Caco-2 (cell line): Measurements from ENCODE around the gene SLC33A1. TPM values are rescaled to one million over a fixed set of nuclear protein-coding genes. Genes with fewer than 3 reads are reported as not detected.
"Not testable (repeated sequence)": the region's sequence is repeated elsewhere in the genome, so short reads cannot be mapped to it uniquely, and the experiment has no call there.

Source experiments
- BruUV-seq: library from RNA; stranded (reverse); fragments of 400-500 nt; replicated peaks from 2 replicates; lab custom pipeline; 2021; lab: Mats Ljungman, UMichigan
- CTCF ChIA-PET: fragments of 300-600 bp; sonication (Branson Sonifier 250); formaldehyde crosslinking; loops from one replicate; lab custom pipeline; 2022; ENCODE audit warnings: antibody characterized with exemption; lab: Charles Lee
- POLR2A ChIA-PET: fragments of 300-600 bp; sonication (Branson Sonifier 250); formaldehyde crosslinking; loops from one replicate; lab custom pipeline; 2022; ENCODE audit warnings: antibody characterized with exemption; lab: Charles Lee
- DNase-seq, 2 experiments: peaks; one replicate each; pipeline versions ENCODE4 v3.0.0 to v3.0.0-alpha.2; 2020 to 2022
- H3K27me3 ChIP-seq: replicated peaks from 2 replicates; pipeline ENCODE4 v1.6.0; 2011; ENCODE audit warnings: low read length; ENCODE audit not compliant: control insufficient read depth, insufficient read depth
- H3K36me3 ChIP-seq: 2 replicates; pipeline ENCODE4 v1.5.1; 2011; ENCODE audit warnings: low read length; ENCODE audit not compliant: control insufficient read depth, insufficient read depth
- H3K4me1 ChIP-seq: fragments of 250-450 bp; sonication (Bioruptor Pico); 2 replicates; pipeline ENCODE4 v1.5.1; 2020; ENCODE audit warnings: mild to moderate bottlenecking
- H3K4me3 ChIP-seq: 2 replicates; pipeline ENCODE4 v1.5.1; 2011; ENCODE audit warnings: low read depth, mild to moderate bottlenecking, control low read depth, low read length
- H3K9me3 ChIP-seq: fragments of 250-450 bp; sonication (Bioruptor Pico); 2 replicates; pipeline ENCODE4 v1.5.1; 2020; ENCODE audit warnings: mild to moderate bottlenecking, moderate library complexity
- H3K27ac Mint-ChIP-seq: one replicate; pipeline ENCODE4 v1.8.0; 2022; ENCODE audit warnings: mixed read lengths; ENCODE audit not compliant: unreplicated experiment
- H3K27me3 Mint-ChIP-seq: one replicate; pipeline ENCODE4 v1.8.0; 2022; ENCODE audit warnings: mixed read lengths; ENCODE audit not compliant: insufficient read depth, unreplicated experiment
- H3K36me3 Mint-ChIP-seq: one replicate; pipeline ENCODE4 v1.8.0; 2022; ENCODE audit warnings: mild to moderate bottlenecking, mixed read lengths; ENCODE audit not compliant: insufficient read depth, unreplicated experiment
- H3K4me1 Mint-ChIP-seq: one replicate; pipeline ENCODE4 v1.8.0; 2022; ENCODE audit warnings: low read depth, mixed read lengths; ENCODE audit not compliant: unreplicated experiment
- H3K4me3 Mint-ChIP-seq: one replicate; pipeline ENCODE4 v1.8.0; 2022; ENCODE audit warnings: mild to moderate bottlenecking, moderate library complexity, mixed read lengths; ENCODE audit not compliant: unreplicated experiment
- H3K9me3 Mint-ChIP-seq: one replicate; pipeline ENCODE4 v1.8.0; 2022; ENCODE audit warnings: mixed read lengths; ENCODE audit not compliant: unreplicated experiment
- intact Hi-C: fragments of 100-400 bp; cut with micrococcal nuclease; formaldehyde crosslinking; loops from one replicate; pipeline ENCODE4 v1.10.0; 2022; ENCODE audit not compliant: unreplicated experiment
- total RNA-seq: library from RNA; stranded (reverse); gene quantifications from 2 replicates; pipeline ENCODE4 v1.2.3, GENCODE V29; 2022
- TF ChIP-seq, protein P1 (sequence below), 2 experiments: fragments of 200-600 bp in 1 of 2; IDR thresholded peaks; 1 replicate in 1 of 2; 2 replicates in 1 of 2; pipeline versions ENCODE4 v1.5.1 to v1.8.0; 2011 to 2022; ENCODE audit warnings: antibody characterized with exemption in 1 of 2, control low read depth in 1 of 2, inconsistent platforms in 1 of 2, low read depth in 1 of 2, low read length in 1 of 2, mild to moderate bottlenecking in 1 of 2, moderate library complexity in 1 of 2; ENCODE audit not compliant: insufficient read depth in 1 of 2, severe bottlenecking in 1 of 2, unreplicated experiment in 1 of 2

Gene SLC33A1
- total RNA-seq, 1 experiment from 2014 or later: 19.6 TPM

GRCh38 chr3:155835341-155836071 is 18.7 kb downstream of the SLC33A1 start:
- H3K36me3 ChIP-seq: no peaks in the 10 kb centered on the region
- Mint-ChIP-seq H3K4me1 (no peaks in the 10 kb centered on the region), H3K27ac (no peak overlapping the region), H3K27me3 (no peaks in the 10 kb centered on the region), H3K36me3 (no peaks in the 10 kb centered on the region), H3K9me3 (no peaks in the 10 kb centered on the region), H3K4me3 (no peak overlapping the region)
- BruUV-seq: no TSS peak
- no peaks in the 10 kb centered on the region for H3K4me1 ChIP-seq
- no peaks in the 10 kb centered on the region for H3K27me3 ChIP-seq
- POLR2A ChIA-PET: no interaction called here
- H3K4me3 ChIP-seq: no peak overlapping the region
- no peaks in the 10 kb centered on the region for H3K9me3 ChIP-seq
- TF ChIP-seq, protein P1, sequence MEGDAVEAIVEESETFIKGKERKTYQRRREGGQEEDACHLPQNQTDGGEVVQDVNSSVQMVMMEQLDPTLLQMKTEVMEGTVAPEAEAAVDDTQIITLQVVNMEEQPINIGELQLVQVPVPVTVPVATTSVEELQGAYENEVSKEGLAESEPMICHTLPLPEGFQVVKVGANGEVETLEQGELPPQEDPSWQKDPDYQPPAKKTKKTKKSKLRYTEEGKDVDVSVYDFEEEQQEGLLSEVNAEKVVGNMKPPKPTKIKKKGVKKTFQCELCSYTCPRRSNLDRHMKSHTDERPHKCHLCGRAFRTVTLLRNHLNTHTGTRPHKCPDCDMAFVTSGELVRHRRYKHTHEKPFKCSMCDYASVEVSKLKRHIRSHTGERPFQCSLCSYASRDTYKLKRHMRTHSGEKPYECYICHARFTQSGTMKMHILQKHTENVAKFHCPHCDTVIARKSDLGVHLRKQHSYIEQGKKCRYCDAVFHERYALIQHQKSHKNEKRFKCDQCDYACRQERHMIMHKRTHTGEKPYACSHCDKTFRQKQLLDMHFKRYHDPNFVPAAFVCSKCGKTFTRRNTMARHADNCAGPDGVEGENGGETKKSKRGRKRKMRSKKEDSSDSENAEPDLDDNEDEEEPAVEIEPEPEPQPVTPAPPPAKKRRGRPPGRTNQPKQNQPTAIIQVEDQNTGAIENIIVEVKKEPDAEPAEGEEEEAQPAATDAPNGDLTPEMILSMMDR (IDR thresholded peaks at IDR 0.05; ENCODE audit: insufficient read depth in 1 of 2, low read depth in 1 of 2, low read length in 1 of 2, severe bottlenecking in 1 of 2, unreplicated experiment in 1 of 2): no peak
- no peak for DNase-seq
- intact Hi-C loops: no loop called here
- CTCF ChIA-PET: no interaction called here

DNA sequence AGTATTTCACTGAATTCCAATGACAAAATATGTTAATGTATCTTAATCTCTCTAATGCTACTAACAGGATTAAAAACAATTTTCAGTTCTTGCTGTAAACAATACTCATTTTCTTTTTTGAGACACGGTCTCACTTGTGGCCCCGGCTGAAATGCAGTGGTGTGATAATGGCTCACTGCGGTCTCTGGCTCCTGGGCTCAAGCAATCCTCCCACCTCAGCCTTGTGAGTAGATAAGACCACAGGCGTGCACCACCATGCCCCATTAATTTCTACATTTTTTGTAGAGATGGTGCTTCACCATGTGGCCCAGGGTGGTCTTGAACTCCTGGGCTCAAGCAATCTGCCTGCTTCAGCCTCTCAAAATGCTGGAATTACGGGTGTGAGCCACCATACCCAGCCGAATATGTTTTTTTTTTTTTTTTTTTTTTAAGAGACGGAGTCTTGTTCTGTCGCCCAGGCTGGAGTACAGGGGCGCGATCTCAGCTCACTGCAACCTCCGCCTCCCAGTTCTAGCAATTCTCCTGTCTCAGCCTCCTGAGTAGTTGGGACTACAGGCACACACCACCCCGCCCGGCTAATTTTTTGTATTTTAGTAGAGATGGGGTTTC is 25.6 kb downstream of the SLC33A1 start:
- H3K9me3 ChIP-seq, H3K27ac Mint-ChIP-seq, H3K36me3 Mint-ChIP-seq, CTCF ChIA-PET, DNase-seq, H3K27me3 ChIP-seq, H3K36me3 ChIP-seq, H3K4me1 Mint-ChIP-seq, BruUV-seq, H3K4me3 Mint-ChIP-seq, intact Hi-C loops, H3K4me1 ChIP-seq, H3K9me3 Mint-ChIP-seq, H3K4me3 ChIP-seq, H3K27me3 Mint-ChIP-seq: not testable (repeated sequence)
- POLR2A ChIA-PET: interaction anchor here (0.6 kb wide), 1 partner anchor 600 kb away, joined by 5 read pairs; no protein-coding TSS in a partner anchor

GRCh38 chr3:155815030-155815545 is 39.1 kb downstream of the SLC33A1 start:
- H3K4me3 Mint-ChIP-seq: no peak overlapping the region
- H3K27ac Mint-ChIP-seq: no peak overlapping the region
- H3K9me3 Mint-ChIP-seq: no peaks in the 10 kb centered on the region
- Histone ChIP-seq H3K27me3 (no peaks in the 10 kb centered on the region), H3K4me1 (peaks cover 11% of the 10 kb centered on the region), H3K9me3 (no peaks in the 10 kb centered on the region), H3K36me3 (no peaks in the 10 kb centered on the region), H3K4me3 (no peak overlapping the region)
- H3K36me3 Mint-ChIP-seq: no peaks in the 10 kb centered on the region
- BruUV-seq: no TSS peak
- DNase-seq: no peak
- TF ChIP-seq, protein P1 (IDR thresholded peaks at IDR 0.05; ENCODE audit: insufficient read depth in 1 of 2, low read depth in 1 of 2, low read length in 1 of 2, severe bottlenecking in 1 of 2, unreplicated experiment in 1 of 2): no peak
- CTCF ChIA-PET: interaction anchor here (2.2 kb wide), 1 partner anchor 9 kb away, joined by 14 read pairs; the partner anchor contains the start of gene C3orf33
- intact Hi-C loops: no loop called here
- H3K4me1 Mint-ChIP-seq: peaks cover 5% of the 10 kb centered on the region
- POLR2A ChIA-PET: no interaction called here
- H3K27me3 Mint-ChIP-seq: no peaks in the 10 kb centered on the region

DNA sequence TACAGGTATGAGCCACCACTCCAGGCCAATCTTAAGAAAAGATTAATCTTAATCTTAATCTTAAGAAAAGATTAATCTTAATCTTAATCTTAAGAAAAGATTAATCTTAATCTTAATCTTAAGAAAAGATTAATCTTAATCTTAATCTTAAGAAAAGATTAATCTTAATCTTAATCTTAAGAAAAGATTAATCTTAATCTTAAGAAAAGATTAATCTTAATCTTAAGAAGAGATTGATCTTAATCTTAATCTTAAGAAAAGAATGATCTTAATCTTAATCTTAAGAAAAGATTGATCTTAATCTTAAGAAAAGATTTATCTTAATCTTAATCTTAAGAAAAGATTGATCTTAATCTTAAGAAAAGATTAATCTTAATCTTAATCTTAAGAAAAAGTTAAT is 41.0 kb downstream of the SLC33A1 start:
- H3K9me3 Mint-ChIP-seq, DNase-seq, POLR2A ChIA-PET, H3K27me3 ChIP-seq, intact Hi-C loops, H3K9me3 ChIP-seq, CTCF ChIA-PET, H3K27me3 Mint-ChIP-seq, H3K27ac Mint-ChIP-seq, BruUV-seq, H3K4me3 Mint-ChIP-seq, H3K4me3 ChIP-seq, H3K36me3 Mint-ChIP-seq, H3K36me3 ChIP-seq: not testable (repeated sequence)
- peaks cover 12% of the 10 kb centered on the region for H3K4me1 Mint-ChIP-seq
- peaks cover 11% of the 10 kb centered on the region for H3K4me1 ChIP-seq
